Cardiac fibroblast (primary cell): ENCODE measurements around the gene MEG3.

ENCODE experiments used
- DNase-seq, 2 donors: peaks; one replicate each; pipeline versions ENCODE4 v3.0.0 to v3.0.0-alpha.2; 2010; ENCODE audit warnings: low read depth in 2 of 2
- H3K4me3 ChIP-seq, 2 donors: replicated peaks in 1 of 2; 1 replicate in 1 of 2; 2 replicates in 1 of 2; pipeline ENCODE4 v1.5.1; 2011; ENCODE audit warnings: low read depth in 2 of 2, low read length in 2 of 2, mild to moderate bottlenecking in 2 of 2, moderate library complexity in 1 of 2
- TF ChIP-seq, protein P1 (sequence below): IDR thresholded peaks from one replicate; pipeline ENCODE4 v1.5.1; 2011; ENCODE audit warnings: low read depth, mild to moderate bottlenecking, low read length, inconsistent platforms

The MEG3 gene

DNA sequence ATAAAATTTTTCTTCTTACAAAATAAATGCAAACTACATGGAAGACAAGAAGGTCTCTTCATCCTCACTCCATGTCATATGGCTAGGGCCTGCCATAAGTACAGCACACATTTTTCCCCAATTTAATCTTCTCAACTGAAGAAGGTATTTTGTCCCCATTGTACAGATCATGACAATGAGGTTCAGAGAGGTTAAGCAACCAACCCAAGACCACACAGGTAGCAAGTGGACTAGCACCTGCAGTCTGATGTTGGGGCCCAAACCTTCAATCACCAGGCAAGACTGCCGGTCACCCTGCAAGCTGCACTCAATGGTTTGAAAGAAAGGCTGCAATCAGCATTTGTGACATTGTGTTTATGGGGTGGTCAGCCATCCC lies 6.5 kb upstream of the MEG3 start:
- DNase-seq = no peak
- TF ChIP-seq, protein P1, sequence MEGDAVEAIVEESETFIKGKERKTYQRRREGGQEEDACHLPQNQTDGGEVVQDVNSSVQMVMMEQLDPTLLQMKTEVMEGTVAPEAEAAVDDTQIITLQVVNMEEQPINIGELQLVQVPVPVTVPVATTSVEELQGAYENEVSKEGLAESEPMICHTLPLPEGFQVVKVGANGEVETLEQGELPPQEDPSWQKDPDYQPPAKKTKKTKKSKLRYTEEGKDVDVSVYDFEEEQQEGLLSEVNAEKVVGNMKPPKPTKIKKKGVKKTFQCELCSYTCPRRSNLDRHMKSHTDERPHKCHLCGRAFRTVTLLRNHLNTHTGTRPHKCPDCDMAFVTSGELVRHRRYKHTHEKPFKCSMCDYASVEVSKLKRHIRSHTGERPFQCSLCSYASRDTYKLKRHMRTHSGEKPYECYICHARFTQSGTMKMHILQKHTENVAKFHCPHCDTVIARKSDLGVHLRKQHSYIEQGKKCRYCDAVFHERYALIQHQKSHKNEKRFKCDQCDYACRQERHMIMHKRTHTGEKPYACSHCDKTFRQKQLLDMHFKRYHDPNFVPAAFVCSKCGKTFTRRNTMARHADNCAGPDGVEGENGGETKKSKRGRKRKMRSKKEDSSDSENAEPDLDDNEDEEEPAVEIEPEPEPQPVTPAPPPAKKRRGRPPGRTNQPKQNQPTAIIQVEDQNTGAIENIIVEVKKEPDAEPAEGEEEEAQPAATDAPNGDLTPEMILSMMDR = no peak
- no peak overlapping the region for H3K4me3 ChIP-seq

DNA sequence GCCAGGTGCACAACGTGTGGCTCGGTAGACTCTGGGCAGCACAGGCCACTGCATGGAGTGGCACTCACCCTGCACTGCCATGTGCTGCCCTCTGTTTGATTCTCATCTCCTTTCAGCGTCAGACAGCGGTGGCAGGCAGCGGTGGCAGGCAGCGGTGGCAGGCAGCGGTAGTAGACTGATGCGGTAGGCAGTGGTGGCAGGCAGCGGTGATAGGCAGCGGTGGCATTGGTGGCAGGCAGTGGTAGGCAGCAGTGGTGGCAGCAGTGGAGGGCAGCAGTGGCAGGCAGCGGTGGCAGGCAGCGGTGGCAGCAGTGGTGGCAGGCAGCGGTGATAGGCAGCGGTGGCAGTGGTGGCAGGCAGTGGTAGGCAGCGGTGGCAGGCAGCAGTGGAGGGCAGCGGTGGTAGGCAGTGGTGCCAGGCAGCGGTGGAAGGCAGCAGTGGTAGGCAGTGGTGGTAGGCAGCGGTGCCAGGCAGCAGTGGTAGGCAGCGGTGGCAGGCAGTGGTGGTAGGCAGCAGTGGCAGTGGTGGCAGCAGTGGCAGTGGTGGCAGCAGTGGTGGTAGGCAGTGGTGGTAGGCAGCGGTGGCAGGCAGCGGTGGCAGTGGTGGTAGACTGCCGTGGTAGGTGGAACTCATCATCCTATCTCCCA lies 6.0 kb upstream of the MEG3 start:
- DNase-seq = no peak
- H3K4me3 ChIP-seq = no peak overlapping the region
- TF ChIP-seq, protein P1 = no peak

- no peak overlapping the region for H3K4me3 ChIP-seq
- TF ChIP-seq, protein P1 = no peak
- DNase-seq = no peak
Measured at GRCh38 chr14:100820957-100821356, 5.0 kb upstream of the MEG3 start.

GRCh38 chr14:100822013-100822412 lies 3.9 kb upstream of the MEG3 start:
- TF ChIP-seq, protein P1 = no peak
- no peak for DNase-seq
- H3K4me3 ChIP-seq = no peak overlapping the region

DNA sequence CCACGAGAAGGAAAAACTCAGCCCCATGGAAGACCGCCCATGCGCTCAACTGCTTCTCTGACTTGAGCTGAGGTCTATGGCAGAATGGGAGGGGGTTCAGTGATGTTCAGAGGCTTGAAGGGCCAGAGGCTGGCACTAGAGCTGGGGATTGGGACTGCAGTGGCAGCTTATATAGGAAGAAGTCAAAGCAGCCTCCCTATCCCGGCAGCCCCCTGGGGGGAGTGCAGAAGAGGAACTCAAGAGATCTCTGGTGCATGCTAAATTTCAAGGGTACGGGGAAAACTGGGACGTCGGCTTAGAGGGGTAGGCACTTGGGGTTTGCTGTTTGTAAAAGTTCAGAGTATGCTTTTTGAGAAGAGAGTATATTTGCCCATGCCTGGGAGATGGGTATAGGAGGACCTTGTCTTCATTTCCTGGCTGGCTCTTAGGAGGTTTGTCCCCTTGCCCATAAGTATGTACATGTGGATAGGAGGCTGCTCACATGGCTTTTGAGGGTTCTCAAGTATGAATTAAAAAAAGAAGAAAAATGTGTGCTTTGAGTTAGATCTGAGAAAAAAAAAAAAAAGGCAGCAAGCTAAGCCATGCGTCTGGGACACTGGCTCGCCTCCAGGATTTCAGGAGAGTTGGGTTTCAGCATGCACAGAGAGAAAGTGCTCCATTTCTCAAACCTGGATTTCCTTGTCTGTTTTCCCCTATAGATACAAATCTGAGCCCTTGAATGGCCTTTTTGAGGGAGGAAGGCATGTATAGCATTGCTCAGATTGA lies 3.2 kb upstream of the MEG3 start:
- TF ChIP-seq, protein P1 = no peak
- peak in 1 of 2 donors; percentile 28 for DNase-seq
- no peak overlapping the region for H3K4me3 ChIP-seq

DNA sequence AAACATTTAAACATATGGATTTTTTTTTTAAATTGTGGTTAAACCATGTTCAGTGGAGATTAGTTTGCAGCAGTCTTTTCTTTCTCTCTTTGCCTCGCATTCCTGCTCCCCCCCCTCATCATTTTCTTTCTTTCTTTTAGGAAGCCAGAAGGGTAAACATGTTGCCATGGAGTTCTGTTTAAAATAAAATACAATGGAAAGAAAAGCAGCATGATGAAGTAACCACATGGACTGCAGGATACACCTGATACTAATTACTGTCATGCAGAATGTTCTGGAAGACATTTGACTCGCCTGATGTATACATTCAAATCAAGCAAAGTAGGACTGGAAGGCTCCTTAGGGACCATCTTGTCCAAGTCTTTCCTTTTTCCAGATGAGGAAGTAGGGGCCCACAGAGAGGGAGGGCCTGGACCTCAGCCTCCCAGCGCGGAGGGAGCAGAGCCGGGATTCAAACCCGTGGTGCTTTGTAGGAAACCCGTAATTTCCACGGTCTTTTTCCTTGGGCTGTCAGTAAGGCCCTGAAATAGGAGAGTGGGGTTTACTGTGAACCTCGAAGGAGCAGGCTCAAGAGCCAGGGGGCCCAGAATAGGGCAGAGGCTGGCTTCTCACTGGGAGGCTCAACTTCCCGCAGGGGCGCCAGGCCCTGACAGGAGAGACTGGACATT lies 2.4 kb upstream of the MEG3 start:
- no peak overlapping the region for H3K4me3 ChIP-seq
- TF ChIP-seq, protein P1 = no peak
- no peak for DNase-seq
